ENCODE results near the gene WWC2. TPM values are rescaled to one million over a fixed set of nuclear protein-coding genes. Genes with fewer than 3 reads are reported as not detected.
A peak's percentile ranks its signal among the peaks of the same experiment; 100 is the strongest.

Gene WWC2
- total RNA-seq, 1 donor from 2014 or later = 142 TPM

DNA sequence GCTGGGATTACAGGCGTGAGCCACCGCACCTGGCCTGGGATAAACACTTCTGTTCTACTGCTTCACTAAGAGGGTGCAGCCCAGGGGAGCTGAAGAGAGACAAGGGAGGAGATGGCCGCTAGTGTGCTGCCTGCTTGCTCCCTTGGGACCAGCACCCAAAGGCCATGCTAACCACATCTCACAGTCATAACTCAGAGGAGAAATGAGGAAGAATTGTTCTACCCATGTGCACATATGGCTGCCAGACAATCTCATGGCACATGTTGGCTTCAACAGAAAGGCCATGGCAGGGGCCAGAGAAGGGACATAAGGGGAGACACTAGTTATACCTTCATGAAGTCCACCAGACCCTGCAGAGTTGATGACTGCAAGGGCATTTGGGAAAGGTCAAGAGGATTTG is 198.6 kb downstream of the WWC2 start:
- H3K36me3 ChIP-seq = peaks cover 21% of the 10 kb centered on the region
- no peak overlapping the region for H3K27ac ChIP-seq
- ATAC-seq (no peak), DNase-seq (no peak)
- intact Hi-C loops (cut with DNase I) = no loop called here
- no peaks in the 10 kb centered on the region for H3K27me3 ChIP-seq
- H3K4me3 ChIP-seq = no peak overlapping the region
- H3K9me3 ChIP-seq = no peaks in the 10 kb centered on the region
- H3K4me1 ChIP-seq = no peaks in the 10 kb centered on the region
- TF ChIP-seq, protein P1, sequence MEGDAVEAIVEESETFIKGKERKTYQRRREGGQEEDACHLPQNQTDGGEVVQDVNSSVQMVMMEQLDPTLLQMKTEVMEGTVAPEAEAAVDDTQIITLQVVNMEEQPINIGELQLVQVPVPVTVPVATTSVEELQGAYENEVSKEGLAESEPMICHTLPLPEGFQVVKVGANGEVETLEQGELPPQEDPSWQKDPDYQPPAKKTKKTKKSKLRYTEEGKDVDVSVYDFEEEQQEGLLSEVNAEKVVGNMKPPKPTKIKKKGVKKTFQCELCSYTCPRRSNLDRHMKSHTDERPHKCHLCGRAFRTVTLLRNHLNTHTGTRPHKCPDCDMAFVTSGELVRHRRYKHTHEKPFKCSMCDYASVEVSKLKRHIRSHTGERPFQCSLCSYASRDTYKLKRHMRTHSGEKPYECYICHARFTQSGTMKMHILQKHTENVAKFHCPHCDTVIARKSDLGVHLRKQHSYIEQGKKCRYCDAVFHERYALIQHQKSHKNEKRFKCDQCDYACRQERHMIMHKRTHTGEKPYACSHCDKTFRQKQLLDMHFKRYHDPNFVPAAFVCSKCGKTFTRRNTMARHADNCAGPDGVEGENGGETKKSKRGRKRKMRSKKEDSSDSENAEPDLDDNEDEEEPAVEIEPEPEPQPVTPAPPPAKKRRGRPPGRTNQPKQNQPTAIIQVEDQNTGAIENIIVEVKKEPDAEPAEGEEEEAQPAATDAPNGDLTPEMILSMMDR (IDR thresholded peaks at IDR 0.05) = no peak

DNA sequence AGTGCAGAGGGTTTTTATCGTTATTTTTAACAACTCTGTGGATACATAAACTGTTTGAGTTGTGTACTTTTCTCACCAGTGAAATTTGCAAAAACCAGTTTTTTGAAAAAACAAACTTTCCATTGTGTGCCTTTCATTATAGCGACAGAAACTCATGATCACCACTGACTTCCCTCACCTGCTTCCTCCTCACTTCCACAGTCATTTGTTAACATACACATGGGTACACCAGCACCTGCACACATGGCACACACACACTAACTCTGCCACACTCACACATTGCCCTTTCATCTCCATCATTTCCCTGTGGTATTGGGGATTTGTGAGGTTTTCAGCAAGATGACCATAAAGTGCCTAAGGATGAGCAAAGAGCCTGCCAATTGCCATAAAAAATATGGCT is 200.4 kb downstream of the WWC2 start:
- no peaks in the 10 kb centered on the region for H3K9me3 ChIP-seq
- TF ChIP-seq, protein P1 (IDR thresholded peaks at IDR 0.05) = no peak
- peaks cover 23% of the 10 kb centered on the region for H3K36me3 ChIP-seq
- H3K27ac ChIP-seq = no peak overlapping the region
- intact Hi-C loops (cut with DNase I) = no loop called here
- DNase-seq = no peak
- no peaks in the 10 kb centered on the region for H3K4me1 ChIP-seq
- no peaks in the 10 kb centered on the region for H3K27me3 ChIP-seq
- no peak for ATAC-seq
- H3K4me3 ChIP-seq = no peak overlapping the region

DNA sequence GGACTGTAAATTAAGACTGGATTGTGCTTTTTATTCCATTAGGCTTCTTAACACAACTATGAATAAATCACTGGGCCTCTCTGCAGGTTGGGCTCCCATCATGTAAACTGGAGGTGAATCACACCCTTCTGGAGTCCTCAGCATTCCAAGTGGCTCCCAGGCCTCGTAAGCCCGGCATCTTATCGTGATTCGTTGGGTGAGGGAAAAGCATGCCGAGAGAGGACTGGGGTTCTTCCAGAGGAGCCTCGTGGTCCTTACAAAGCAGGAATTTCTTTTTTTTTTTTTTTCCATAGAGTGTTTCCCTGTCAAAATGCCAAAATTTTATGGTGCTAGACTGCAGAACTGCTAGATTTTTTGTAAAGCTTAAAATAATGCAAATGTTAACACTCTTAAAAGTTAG is 201.0 kb downstream of the WWC2 start:
- no peaks in the 10 kb centered on the region for H3K4me1 ChIP-seq
- no peaks in the 10 kb centered on the region for H3K27me3 ChIP-seq
- peaks cover 19% of the 10 kb centered on the region for H3K36me3 ChIP-seq
- H3K4me3 ChIP-seq = no peak overlapping the region
- H3K27ac ChIP-seq = no peak overlapping the region
- ATAC-seq (peak; percentile 91), DNase-seq (no peak)
- intact Hi-C loops (cut with DNase I) = no loop called here
- no peaks in the 10 kb centered on the region for H3K9me3 ChIP-seq
- TF ChIP-seq, protein P1 (IDR thresholded peaks at IDR 0.05) = no peak

DNA sequence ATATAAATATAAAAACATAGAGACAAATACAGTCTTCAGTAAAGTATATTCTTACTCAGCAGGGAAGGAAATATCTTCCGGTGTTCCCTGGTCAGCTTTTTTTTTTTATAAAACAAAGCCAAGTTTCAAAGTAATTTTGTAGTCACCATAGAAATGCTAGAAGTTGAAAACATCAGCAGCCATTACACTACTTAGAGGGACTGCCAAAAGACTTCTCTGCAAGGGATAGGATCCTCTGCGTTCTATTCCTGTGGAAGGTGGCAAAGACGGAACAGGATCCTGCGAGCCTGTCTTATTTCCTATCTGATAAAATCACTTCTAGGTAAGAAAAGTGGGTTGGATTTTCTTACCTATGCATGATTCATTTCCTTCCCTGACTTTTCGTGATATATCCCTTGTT is 201.6 kb downstream of the WWC2 start:
- ATAC-seq = no peak
- no peaks in the 10 kb centered on the region for H3K27me3 ChIP-seq
- TF ChIP-seq, protein P1 (IDR thresholded peaks at IDR 0.05) = no peak
- H3K27ac ChIP-seq = no peak overlapping the region
- peaks cover 13% of the 10 kb centered on the region for H3K36me3 ChIP-seq
- H3K9me3 ChIP-seq = no peaks in the 10 kb centered on the region
- no peak overlapping the region for H3K4me3 ChIP-seq
- H3K4me1 ChIP-seq = no peaks in the 10 kb centered on the region
- no peak for DNase-seq
- intact Hi-C loops (cut with DNase I) = no loop called here

DNA sequence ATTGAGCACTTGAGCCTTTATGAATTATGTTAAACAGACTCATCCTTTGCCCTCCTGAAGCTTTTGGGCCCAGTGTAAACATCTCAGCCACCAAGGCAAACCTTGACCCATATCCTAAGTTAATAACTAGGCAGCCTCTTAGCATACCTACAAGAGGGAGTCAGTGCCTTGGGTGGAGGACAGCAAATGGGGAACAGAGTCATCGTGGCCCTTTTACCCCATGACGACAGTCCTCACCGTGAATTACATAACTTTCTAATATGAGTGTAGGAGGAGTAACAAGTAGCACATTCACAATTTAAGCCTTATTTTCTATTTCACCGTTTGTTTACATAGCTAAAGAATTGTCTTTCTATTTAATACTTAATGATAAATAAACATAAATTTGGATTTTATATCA is 204.2 kb downstream of the WWC2 start:
- Histone ChIP-seq H3K4me3 (no peak overlapping the region), H3K27ac (no peak overlapping the region), H3K36me3 (peaks cover 9% of the 10 kb centered on the region), H3K9me3 (no peaks in the 10 kb centered on the region), H3K4me1 (no peaks in the 10 kb centered on the region), H3K27me3 (no peaks in the 10 kb centered on the region)
- TF ChIP-seq, protein P1 (IDR thresholded peaks at IDR 0.05) = no peak
- ATAC-seq (peak; percentile 89), DNase-seq (no peak)
- intact Hi-C loops (cut with DNase I) = no loop called here

DNA sequence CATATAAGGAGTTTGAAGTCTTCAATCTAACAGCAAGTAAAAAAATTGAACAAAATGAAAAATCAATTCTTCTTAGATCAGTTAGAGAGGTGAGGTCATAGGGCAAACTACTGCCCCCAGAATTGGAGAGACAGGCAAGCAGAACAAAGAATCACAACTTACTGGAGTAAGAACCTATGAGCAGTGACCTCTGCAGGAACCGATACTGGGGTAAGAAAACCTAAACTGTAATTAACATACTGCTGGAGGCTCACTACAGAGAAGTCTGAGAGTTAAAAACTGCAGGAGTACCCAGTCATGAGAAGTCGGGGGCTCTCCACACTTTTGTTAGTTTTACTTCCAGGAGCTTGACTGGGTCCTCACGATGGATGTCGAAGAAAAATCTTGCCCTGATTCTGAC is 205.0 kb downstream of the WWC2 start:
- intact Hi-C loops (cut with DNase I) = no loop called here
- ATAC-seq = no peak
- no peak overlapping the region for H3K4me3 ChIP-seq

More for the DNA sequence above, 205.0 kb downstream of the WWC2 start:
- Histone ChIP-seq H3K36me3 (peaks cover 9% of the 10 kb centered on the region), H3K27me3 (no peaks in the 10 kb centered on the region), H3K9me3 (no peaks in the 10 kb centered on the region), H3K27ac (no peak overlapping the region), H3K4me1 (no peaks in the 10 kb centered on the region)
- TF ChIP-seq, protein P1 (IDR thresholded peaks at IDR 0.05) = no peak
- DNase-seq = no peak
